Neural cell (in vitro differentiated cells): ENCODE data around the gene ASCL4.

Experiments
- CTCF ChIP-seq: fragments of 450-650 bp; IDR thresholded peaks from 2 replicates; pipeline ENCODE4 v1.5.1; 2014; ENCODE audit warnings: antibody characterized with exemption, mild to moderate bottlenecking, moderate library complexity; ENCODE audit not compliant: poor library complexity, severe bottlenecking
- EP300 ChIP-seq: fragments of 450-650 bp; conservative IDR thresholded peaks from 2 replicates; pipeline ENCODE4 v1.6.1; 2014; ENCODE audit warnings: antibody characterized with exemption, mild to moderate bottlenecking, moderate library complexity; ENCODE audit not compliant: poor library complexity, severe bottlenecking
- EZH2 ChIP-seq: fragments of 200-600, 300-800 bp; shearing (Covaris generic), sonication (generic); IDR thresholded peaks from 2 replicates; pipeline ENCODE4 v1.6.1; 2014; ENCODE audit warnings: antibody characterized with exemption, low read length, borderline replicate concordance, mild to moderate bottlenecking; ENCODE audit not compliant: insufficient read depth, poor library complexity, severe bottlenecking
- POLR2AphosphoS5 ChIP-seq: IDR thresholded peaks from 2 replicates; pipeline ENCODE4 v1.6.1; 2012
- RAD21 ChIP-seq: fragments of 450-650 bp; conservative IDR thresholded peaks from 2 replicates; pipeline ENCODE4 v1.6.1; 2014; ENCODE audit warnings: antibody characterized with exemption, mild to moderate bottlenecking, moderate library complexity
- SMC3 ChIP-seq: fragments of 450-650 bp; conservative IDR thresholded peaks from 2 replicates; pipeline ENCODE4 v1.6.1; 2014; ENCODE audit warnings: antibody characterized with exemption, mild to moderate bottlenecking, moderate library complexity; ENCODE audit not compliant: poor library complexity
- TF ChIP-seq, protein P1 (sequence below): IDR thresholded peaks from 2 replicates; pipeline ENCODE4 v1.6.1; 2012; ENCODE audit warnings: borderline replicate concordance

DNA sequence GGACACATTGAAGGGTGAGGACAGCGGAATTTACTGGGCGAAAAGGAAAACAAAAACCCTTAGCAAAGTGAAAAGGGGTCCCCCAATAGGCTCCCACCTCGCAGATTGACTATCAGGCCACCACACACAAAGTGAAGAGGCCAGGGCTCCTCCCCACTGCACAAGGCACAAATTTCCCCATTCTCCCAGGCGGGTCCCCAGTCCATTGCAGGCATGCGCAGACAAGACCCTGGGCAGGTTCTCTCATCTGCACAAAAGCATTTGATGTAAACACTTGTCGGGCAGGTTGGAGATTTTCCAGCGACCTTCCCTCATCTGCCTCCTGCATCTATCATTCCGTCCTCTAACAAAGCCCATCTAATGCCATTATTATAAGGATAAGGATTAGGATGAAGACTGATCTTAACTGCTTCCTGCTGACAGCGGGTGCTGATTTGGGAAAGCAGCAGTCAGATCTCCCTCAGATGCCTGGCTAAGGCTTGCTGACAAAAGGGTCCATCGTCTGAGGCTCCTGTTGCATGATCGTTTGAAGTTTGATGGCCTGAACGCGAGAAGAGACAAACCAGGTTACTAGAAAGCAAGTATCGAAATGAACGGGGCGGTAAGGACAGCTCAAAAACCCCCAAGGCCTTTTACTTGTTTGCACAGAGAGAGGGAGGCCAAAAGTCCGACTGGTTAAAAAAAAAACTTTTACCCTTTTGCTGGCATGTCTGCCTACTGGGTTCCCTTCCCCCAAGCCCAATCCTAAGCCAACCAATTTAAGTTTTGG is 14.4 kb downstream of the ASCL4 start:
- TF ChIP-seq CTCF (no peak), EZH2 (no peak), SMC3 (no peak), POLR2AphosphoS5 (no peak), RAD21 (no peak), EP300 (no peak)
- TF ChIP-seq, protein P1, sequence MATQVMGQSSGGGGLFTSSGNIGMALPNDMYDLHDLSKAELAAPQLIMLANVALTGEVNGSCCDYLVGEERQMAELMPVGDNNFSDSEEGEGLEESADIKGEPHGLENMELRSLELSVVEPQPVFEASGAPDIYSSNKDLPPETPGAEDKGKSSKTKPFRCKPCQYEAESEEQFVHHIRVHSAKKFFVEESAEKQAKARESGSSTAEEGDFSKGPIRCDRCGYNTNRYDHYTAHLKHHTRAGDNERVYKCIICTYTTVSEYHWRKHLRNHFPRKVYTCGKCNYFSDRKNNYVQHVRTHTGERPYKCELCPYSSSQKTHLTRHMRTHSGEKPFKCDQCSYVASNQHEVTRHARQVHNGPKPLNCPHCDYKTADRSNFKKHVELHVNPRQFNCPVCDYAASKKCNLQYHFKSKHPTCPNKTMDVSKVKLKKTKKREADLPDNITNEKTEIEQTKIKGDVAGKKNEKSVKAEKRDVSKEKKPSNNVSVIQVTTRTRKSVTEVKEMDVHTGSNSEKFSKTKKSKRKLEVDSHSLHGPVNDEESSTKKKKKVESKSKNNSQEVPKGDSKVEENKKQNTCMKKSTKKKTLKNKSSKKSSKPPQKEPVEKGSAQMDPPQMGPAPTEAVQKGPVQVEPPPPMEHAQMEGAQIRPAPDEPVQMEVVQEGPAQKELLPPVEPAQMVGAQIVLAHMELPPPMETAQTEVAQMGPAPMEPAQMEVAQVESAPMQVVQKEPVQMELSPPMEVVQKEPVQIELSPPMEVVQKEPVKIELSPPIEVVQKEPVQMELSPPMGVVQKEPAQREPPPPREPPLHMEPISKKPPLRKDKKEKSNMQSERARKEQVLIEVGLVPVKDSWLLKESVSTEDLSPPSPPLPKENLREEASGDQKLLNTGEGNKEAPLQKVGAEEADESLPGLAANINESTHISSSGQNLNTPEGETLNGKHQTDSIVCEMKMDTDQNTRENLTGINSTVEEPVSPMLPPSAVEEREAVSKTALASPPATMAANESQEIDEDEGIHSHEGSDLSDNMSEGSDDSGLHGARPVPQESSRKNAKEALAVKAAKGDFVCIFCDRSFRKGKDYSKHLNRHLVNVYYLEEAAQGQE, result no peak
